Renal cortical epithelial cell (primary cell): ENCODE data around the gene ZNF629. TPM values are rescaled to one million over a fixed set of nuclear protein-coding genes. Genes with fewer than 3 reads are reported as not detected.
"Not testable (repeated sequence)": the region's sequence is repeated elsewhere in the genome, so short reads cannot be mapped to it uniquely, and the experiment has no call there.

ENCODE experiments used
- DNase-seq: peaks from one replicate; pipeline ENCODE4 v3.0.0-alpha.2; 2011; ENCODE audit warnings: low read depth
- total RNA-seq: library from RNA; depleted of rRNA; stranded (reverse); fragments of >200 nt; gene quantifications from 2 replicates; pipeline ENCODE4 v1.2.3, GENCODE V29; 2014

The ZNF629 gene
- total RNA-seq = 6.4 and 22.1 TPM in 2 replicates

DNA sequence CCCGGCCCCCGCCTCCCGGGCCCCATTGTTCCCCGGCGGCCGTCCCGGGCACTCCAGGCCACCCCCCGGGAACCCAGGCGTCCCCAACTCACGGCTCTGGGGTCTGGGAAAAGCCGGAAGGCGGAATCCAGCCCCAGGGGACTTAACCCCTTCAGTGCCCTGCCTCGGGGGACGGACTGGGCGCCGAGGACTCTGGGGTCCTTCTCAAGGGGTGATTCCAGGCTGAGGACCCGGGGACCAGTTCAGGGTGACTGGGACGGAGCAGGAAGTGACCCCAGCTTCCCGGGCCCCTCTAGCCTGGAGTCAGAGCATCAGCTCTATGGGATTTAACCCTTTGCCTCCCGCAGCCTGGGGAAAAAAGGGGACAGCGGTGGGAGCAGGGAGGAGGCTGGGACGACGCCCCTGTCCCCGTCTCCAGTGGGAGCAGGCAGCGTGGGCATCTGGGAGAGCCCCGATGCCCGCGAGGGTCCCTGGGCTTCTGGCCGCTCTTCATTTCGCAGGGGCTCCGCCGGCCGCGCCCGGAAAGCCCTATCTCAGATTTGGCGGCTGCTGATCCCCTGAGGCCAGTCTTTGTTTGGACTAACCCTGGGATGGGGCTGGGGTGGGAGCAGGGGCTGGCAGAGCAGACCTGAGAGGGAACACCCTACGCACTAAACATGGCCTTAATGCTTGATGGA is at the start of gene ZNF629:
ZNF629 (minus strand) TSS at position 270 of the 677 bp plus-strand sequence. CDS start 2,723 bp downstream, outside the sequence.
- DNase-seq = no peak

DNA sequence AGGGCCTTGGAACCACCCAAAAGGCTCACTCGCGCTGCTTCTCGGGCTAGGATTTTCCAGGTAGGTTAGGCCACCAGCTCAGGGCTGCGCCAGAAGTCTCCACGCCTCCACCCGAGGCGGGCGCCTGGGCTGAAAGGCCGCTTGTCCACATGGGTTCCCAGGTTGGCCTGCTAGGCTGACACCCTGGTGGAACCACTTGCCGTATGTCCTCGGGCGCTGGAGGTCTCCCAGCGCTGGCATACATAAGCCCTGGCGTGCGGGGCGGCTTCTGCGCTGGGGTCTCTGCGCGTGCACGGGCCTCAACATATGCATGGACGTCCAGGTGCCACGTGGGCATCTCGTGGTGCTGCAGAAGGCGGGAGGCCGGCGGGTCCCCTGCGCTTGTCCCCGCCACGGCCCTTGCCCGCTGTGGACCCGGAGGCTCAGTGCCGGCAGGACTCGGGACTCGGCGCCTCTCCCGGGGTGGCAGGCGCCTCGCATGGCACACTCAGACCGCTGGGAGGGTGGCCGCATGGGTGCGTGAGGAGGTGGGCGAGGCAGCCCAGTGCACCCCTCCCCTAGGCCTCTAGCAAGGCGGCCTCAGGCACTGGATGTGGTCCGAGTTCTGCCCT is 47.2 kb upstream of the ZNF629 start:
- DNase-seq = no peak

- DNase-seq = no peak
Observed at GRCh38 chr16:30830072-30830417, 43.0 kb upstream of the ZNF629 start.

DNA sequence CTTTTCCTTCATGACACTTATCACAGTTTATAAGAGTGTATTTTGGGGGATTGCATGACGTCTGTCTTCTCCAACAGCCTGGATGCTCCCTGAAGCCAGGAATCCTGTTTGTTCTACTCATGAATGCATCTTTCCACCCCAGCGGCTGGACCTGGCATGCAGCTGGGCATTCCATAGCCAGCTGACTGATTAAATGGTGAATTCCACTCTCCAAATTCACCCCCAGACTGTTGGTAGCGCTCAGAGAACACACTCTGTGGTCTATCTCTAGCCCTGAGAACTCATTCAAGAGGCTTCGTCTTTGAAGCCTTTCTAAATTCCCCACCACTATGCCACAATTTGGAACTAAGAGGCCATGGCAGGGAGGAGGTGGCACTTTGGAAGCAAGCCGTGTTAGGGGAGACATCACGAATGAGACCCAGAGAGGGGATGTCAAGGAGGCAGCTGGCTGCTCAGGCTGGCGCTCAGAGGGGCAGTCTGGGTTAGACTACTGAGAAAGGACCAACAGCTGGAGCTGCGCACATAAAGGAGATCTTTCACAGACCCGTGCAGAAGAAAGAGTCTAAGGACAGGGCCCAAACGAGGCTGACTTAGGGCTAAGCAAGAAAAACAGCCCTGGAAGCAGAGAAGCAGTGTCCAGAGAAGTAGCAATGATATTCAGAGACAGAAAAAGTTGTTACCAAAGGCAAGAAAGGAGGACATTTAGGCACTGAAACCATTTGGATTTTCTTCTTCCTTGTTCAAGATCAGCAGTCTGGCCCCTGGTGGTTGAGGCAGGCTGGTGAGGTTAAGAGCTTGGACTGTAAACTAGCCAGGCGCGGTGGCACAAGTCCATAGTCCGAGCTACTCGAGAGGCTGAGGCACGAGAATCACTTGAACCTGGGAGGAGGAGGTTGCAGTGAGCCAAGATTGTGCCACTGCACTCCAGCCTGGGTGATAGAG is 42.4 kb upstream of the ZNF629 start:
- peak; percentile 16 for DNase-seq

DNA sequence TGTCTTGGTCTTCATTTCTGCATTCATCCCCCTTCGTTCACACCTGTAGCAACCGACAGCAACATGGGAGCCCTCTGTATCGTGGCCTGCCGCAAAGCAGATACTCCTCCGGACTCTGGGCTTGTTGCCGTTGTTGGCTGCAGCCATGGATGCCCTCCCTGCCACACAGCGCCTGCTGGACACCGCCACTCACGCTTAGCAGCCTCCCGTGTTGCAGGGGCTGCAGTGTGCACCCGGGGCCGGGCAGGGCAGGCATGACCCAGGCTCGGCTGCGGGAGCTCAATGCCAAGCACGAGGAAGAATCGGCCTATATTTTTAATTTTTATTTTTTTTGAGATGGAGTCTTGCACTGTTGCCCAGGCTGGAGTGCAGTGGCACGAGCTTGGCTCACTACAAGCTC is 34.9 kb upstream of the ZNF629 start:
- no peak for DNase-seq

GRCh38 chr16:30821441-30821840 is 34.4 kb upstream of the ZNF629 start:
- DNase-seq = not testable (repeated sequence)

GRCh38 chr16:30820952-30821421 is 34.0 kb upstream of the ZNF629 start:
- no peak for DNase-seq

DNA sequence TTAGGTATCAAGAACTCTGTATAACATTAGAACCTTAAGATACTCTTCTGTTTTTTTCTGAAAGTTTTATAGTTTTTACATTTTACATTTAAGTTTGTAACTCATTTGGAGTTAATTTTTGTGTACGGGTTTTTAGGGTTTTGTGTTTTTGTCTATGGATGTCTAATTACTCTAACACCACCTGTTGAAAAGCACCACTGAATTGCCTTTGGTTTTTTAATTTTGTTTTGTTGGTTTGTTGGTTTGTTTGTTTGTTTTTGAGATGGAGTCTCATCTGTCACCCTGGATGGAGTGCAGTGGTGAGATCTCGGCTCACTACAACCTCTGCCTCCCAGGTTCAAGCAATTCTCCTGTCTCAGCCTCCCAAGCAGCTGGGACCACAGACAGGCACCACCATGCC is 29.8 kb upstream of the ZNF629 start:
- no peak for DNase-seq

DNA sequence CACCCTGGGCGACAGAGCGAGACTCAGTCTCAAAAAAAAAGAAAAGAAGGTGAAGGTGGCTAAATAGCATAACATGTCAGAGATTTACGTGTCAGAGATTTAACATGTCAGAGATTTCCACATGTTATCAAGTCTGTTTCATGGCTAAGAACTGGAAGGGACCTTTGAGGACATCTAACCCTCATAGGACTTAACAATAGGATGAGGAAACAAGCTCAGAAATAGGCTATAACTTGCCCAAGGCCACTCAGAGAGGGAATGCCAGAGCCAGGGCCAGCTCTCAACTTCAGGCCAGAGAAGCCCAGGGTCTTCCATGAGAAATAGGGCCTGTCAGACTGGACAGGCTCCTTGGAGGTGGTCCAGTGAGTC is 26.8 kb upstream of the ZNF629 start:
- DNase-seq = peak; percentile 30

- DNase-seq = not testable (repeated sequence)
Observed at GRCh38 chr16:30809675-30810074, 22.7 kb upstream of the ZNF629 start.

DNA sequence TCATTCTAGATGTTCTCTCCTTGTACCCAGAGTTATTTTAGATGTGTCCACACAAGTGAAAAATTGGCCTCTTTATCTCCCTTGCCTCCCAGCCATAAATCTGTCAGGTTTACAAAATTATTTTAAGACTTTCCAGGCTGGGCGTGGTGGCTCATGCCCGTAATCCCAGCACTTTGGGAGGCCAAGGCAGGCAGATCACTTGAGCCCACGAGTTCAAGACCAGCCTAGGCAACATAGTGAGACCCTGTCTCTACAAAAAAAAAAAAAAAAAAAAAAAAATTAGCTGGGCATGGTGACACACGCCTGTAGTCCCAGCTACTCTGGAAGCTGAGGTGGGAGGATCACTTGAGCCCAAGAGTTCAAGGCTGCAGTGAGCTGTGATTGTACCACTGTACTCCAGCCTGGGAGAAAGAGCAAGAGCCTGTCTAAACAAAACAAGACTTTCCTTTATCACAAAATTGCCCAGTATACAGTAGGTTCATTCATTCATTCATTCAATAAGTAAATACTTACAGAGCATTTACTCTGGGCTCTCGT is 22.0 kb upstream of the ZNF629 start:
- DNase-seq = not testable (repeated sequence)

DNA sequence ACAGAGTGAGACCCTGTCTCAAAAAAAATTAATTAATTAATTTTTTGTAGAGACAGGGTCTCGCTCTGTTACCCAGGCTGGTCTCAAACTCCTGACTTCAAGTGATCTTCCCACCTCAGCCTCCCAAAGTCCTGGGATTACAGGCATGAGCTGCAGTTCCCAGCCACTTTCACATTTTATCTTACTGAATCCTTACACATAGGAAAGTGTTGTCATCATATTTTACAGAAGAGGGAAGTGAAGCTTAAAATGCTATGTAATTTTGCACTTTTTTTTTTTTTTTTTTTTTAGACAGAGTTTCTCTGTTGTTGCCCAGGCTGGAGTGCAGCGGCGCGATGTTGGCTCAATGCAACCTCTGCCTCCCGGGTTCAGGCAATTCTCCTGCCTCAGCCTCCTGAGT is 21.1 kb upstream of the ZNF629 start:
- DNase-seq = no peak

- peak; percentile 53 for DNase-seq
Observed at GRCh38 chr16:30805370-30806169, 18.6 kb upstream of the ZNF629 start.

DNA sequence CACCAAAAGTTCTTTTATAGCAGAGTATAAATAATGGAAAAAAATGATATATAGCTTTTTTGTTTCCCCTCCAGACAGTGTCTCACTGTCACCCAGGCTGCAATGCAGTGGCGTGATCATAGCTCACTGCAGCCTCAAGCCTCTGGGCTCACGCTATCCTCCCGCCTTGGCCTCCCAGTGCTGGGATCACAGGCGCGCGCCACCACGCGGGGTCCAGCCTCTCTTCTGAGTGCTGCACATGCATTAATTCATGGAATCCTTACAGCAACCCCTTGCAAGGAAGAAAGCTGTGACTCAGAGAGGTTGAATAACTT is 18.0 kb upstream of the ZNF629 start:
- DNase-seq = no peak

GRCh38 chr16:30802936-30803335 is 15.9 kb upstream of the ZNF629 start:
- DNase-seq = no peak

- no peak for DNase-seq
Observed at GRCh38 chr16:30797670-30798309, 10.8 kb upstream of the ZNF629 start.

DNA sequence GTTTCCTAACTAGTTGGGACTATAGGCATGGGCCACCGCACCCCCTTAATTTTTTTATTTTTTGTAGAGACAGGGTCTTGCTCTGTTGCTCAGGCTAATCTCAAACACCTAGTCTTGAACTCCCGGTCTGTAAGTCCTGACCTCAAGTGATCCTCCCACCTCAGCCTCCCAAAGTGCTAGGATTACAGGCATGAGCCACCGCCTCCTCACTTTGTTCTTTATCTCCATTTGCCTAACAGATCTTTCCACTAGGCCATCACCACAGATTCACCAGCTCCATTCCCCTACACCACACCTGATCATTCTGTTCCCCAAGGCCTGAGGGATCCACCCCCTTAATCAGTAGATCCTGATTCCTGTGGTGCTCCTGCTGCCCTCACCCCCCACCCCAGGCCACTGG is 7.6 kb upstream of the ZNF629 start:
- DNase-seq = no peak

DNA sequence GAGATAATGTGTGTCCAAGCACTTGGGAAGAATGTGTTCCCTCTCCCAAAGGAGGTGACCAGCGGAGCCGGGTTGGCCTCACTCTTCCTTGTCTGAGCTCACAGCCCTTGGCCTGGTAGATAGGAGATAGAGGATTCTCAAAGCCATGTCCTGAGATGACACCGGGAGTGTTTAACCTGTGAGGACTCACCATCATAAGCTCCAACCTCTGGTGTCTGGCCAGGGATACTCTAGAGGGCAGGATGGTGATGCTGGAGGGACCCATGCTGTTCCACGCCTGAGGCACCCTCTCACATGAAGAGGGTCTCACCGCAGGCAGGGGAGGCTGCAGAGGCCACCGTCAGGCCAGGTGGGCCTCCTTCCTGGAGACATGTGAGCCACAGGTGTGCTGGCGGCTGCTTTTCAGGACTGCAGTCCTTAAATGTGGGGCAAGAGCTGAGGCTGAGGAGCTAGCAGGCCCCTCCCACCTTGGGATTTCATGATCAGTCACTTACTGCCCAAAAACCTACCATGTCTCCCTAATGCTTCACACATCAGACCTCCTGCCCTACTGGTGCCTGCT is 6.6 kb upstream of the ZNF629 start:
- no peak for DNase-seq

- no peak for DNase-seq
Observed at GRCh38 chr16:30787613-30788378, 791 bp upstream of the ZNF629 start.
